HepG2 (cell line): ENCODE measurements around the gene SMARCC1. TPM values are rescaled to one million over a fixed set of nuclear protein-coding genes. Genes with fewer than 3 reads are reported as not detected.
A peak's percentile ranks its signal among the peaks of the same experiment; 100 is the strongest.

Experiments used
- JARID2 ChIP-seq: sonication (generic); formaldehyde crosslinking; IDR thresholded peaks from 2 replicates; pipeline ENCODE4 v1.8.1; 2023; ENCODE audit warnings: missing genetic modification reagents, inconsistent platforms; ENCODE audit not compliant: insufficient replicate concordance
- SP5 ChIP-seq: IDR thresholded peaks from 2 replicates; pipeline ENCODE4 v1.6.1; 2016; ENCODE audit warnings: low read depth, borderline replicate concordance
- ZNF142 ChIP-seq: sonication (generic); formaldehyde crosslinking; IDR thresholded peaks from 2 replicates; pipeline ENCODE4 v1.4.0; 2020; ENCODE audit warnings: missing genetic modification reagents
- ZNF687 ChIP-seq: sonication (generic); formaldehyde crosslinking; IDR thresholded peaks from 2 replicates; pipeline ENCODE4 v1.5.1; 2020; ENCODE audit warnings: mild to moderate bottlenecking, missing genetic modification reagents, moderate library complexity
- ZNF746 ChIP-seq: sonication (generic); formaldehyde crosslinking; IDR thresholded peaks from 2 replicates; pipeline ENCODE4 v1.8.0; 2022; ENCODE audit warnings: mild to moderate bottlenecking, missing genetic modification reagents
- ZSCAN12 ChIP-seq: sonication (generic); formaldehyde crosslinking; IDR thresholded peaks from 2 replicates; pipeline ENCODE4 v1.9.0; 2021; ENCODE audit warnings: mild to moderate bottlenecking, missing genetic modification reagents
- polyA plus RNA-seq, 8 experiments: library from polyadenylated mRNA; depleted of rRNA in 3 of 8; stranded (reverse) in 7 of 8; unstranded in 1 of 8; fragments of >200 nt; fragmentation: Illumina TruSeq in 4 of 8; extraction: Trizol in 4 of 8; gene quantifications; 2 replicates each; pipeline versions ENCODE4 v1.2.1 to v1.2.3, GENCODE V29; 2011 to 2016; ENCODE audit warnings: low read depth in 4 of 8, missing spikeins in 1 of 8, mixed read lengths in 1 of 8; ENCODE audit not compliant: insufficient read depth in 1 of 8
- total RNA-seq, 5 experiments: library from RNA; depleted of rRNA; stranded (reverse); fragments of >200 nt; fragmentation: Illumina TruSeq; extraction: Trizol; gene quantifications; 2 replicates each; pipeline ENCODE4 v1.2.3, GENCODE V29; 2016; ENCODE audit warnings: low read depth in 1 of 5
- TF ChIP-seq, protein P1 (sequence below): sonication (generic); formaldehyde crosslinking; IDR thresholded peaks from 2 replicates; pipeline ENCODE4 v1.4.0; 2020; ENCODE audit warnings: missing genetic modification reagents

SMARCC1 gene
- total and polyA plus RNA-seq, 2 of the 13 experiments (the other 11 are each of a cell fraction or from before 2014, with no cell fraction given) = 47.9 to 58.4 TPM

DNA sequence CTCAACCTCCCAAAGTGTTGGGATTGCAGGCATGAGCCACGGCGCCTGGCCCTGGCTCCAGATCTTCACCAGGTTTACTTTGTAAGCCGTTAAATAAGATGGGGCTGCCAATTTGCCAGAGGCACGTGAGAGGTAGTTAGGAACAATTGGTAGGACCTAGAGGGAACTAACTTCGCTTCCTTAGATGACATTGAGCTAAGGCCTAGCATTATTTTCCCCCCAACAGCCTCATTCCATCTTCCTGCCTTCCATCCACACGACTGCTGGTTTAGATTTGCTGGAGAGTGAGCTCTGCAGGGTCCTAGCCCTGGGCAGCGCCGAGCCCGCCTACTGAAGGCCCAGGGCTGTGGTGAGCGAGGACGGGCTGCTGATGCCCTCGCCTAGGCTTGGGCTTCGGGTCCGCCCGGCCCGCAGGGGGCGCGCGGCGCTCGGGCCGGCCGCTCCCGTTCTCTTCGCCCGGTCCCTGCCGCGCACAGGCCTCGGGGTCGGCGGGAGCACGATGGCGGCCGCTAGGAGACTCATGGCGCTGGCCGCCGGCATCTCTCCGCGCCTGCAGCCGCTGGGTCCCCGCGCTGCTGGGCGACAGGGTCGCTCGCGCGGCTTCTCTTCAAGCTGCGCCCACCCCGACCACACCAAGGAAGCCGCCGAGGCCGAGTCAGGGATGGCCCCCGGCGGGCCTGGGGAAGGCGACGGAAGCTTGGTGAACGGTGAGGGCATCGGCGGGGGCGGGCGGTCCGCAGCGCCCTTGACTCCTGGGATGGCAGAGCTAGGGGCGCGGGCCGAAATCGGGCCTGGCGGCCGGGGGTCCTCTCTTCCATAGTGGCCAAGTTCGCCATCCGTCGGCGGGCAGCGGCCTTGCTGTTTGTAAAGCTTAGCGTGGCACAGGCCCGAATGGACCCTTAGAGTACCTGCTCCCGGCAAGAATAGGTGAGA is 43.1 kb upstream of the SMARCC1 start (continued):
- peak; percentile 91 for TF ChIP-seq ZNF142 (CRISPR knock-in tag)
- TF ChIP-seq ZNF746 = peak; percentile 69; the same call in 1 of the 2 replicates
- no peak for TF ChIP-seq JARID2 (CRISPR knock-in tag)
- TF ChIP-seq, protein P1, sequence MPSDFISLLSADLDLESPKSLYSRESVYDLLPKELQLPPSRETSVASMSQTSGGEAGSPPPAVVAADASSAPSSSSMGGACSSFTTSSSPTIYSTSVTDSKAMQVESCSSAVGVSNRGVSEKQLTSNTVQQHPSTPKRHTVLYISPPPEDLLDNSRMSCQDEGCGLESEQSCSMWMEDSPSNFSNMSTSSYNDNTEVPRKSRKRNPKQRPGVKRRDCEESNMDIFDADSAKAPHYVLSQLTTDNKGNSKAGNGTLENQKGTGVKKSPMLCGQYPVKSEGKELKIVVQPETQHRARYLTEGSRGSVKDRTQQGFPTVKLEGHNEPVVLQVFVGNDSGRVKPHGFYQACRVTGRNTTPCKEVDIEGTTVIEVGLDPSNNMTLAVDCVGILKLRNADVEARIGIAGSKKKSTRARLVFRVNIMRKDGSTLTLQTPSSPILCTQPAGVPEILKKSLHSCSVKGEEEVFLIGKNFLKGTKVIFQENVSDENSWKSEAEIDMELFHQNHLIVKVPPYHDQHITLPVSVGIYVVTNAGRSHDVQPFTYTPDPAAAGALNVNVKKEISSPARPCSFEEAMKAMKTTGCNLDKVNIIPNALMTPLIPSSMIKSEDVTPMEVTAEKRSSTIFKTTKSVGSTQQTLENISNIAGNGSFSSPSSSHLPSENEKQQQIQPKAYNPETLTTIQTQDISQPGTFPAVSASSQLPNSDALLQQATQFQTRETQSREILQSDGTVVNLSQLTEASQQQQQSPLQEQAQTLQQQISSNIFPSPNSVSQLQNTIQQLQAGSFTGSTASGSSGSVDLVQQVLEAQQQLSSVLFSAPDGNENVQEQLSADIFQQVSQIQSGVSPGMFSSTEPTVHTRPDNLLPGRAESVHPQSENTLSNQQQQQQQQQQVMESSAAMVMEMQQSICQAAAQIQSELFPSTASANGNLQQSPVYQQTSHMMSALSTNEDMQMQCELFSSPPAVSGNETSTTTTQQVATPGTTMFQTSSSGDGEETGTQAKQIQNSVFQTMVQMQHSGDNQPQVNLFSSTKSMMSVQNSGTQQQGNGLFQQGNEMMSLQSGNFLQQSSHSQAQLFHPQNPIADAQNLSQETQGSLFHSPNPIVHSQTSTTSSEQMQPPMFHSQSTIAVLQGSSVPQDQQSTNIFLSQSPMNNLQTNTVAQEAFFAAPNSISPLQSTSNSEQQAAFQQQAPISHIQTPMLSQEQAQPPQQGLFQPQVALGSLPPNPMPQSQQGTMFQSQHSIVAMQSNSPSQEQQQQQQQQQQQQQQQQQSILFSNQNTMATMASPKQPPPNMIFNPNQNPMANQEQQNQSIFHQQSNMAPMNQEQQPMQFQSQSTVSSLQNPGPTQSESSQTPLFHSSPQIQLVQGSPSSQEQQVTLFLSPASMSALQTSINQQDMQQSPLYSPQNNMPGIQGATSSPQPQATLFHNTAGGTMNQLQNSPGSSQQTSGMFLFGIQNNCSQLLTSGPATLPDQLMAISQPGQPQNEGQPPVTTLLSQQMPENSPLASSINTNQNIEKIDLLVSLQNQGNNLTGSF (CRISPR knock-in tag) = peak; percentile 85
- TF ChIP-seq ZNF687 (CRISPR knock-in tag) = peak; percentile 95
- no peak; the same call in 1 of the 2 replicates for TF ChIP-seq ZSCAN12 (CRISPR knock-in tag)
- peak; percentile 36; the same call in 1 of the 2 replicates for TF ChIP-seq SP5 (CRISPR knock-in tag)
